IMR-90 (cell line): ENCODE data around the gene CRTC1. TPM values are rescaled to one million over a fixed set of nuclear protein-coding genes. Genes with fewer than 3 reads are reported as not detected.

Source experiments
- ATAC-seq: fragments of 200-7000 bp; cut with Tn5 transposase; 2 replicates; pipeline ENCODE4 v1.9.1; 2020; ENCODE audit warnings: low read depth, mild to moderate bottlenecking, moderate library complexity
- BruUV-seq: library from RNA; stranded (reverse); fragments of 400-500 nt; replicated peaks from 2 replicates; lab custom pipeline; 2021; lab: Mats Ljungman, UMichigan
- CTCF ChIA-PET: fragments of 300-600 bp; formaldehyde crosslinking; extraction: SDS; loops from one replicate; lab custom pipeline; 2021; ENCODE audit warnings: antibody characterized with exemption; lab: Yijun Ruan, JAX
- POLR2A ChIA-PET: fragments of 300-600 bp; sonication (Branson Sonifier 250); formaldehyde crosslinking; loops from one replicate; lab custom pipeline; 2022; ENCODE audit warnings: antibody characterized with exemption; ENCODE audit not compliant: unreplicated experiment; lab: Charles Lee
- DNase-seq: peaks from one replicate; pipeline ENCODE4 v3.0.0; 2013
- H2AFZ ChIP-seq: replicated peaks from 2 replicates; pipeline ENCODE3; 2013; ENCODE audit warnings: low read length, mild to moderate bottlenecking; ENCODE audit not compliant: poor library complexity
- H2AK5ac ChIP-seq: 2 replicates; pipeline ENCODE4 v1.6.1; 2013; ENCODE audit warnings: low read depth, low read length, inconsistent platforms
- H2AK9ac ChIP-seq: replicated peaks from 2 replicates; pipeline ENCODE3; 2013; ENCODE audit warnings: mild to moderate bottlenecking, low read depth, low read length, moderate library complexity; ENCODE audit not compliant: poor library complexity
- H2BK120ac ChIP-seq: 2 replicates; pipeline ENCODE4 v1.6.1; 2013; ENCODE audit warnings: low read depth, low read length, inconsistent platforms
- H2BK15ac ChIP-seq: 3 replicates; pipeline ENCODE4 v1.6.1; 2013; ENCODE audit warnings: low read depth, low read length, inconsistent platforms
- H2BK20ac ChIP-seq: 2 replicates; pipeline ENCODE4 v1.6.1; 2013; ENCODE audit warnings: low read depth, mild to moderate bottlenecking, inconsistent platforms, low read length, moderate library complexity
- H2BK5ac ChIP-seq: 2 replicates; pipeline ENCODE4 v1.6.1; 2013; ENCODE audit warnings: mild to moderate bottlenecking, low read depth, low read length, inconsistent platforms; ENCODE audit not compliant: poor library complexity, severe bottlenecking
- H3K14ac ChIP-seq: replicated peaks from 2 replicates; pipeline ENCODE4 v1.6.1; 2013; ENCODE audit warnings: low read depth, low read length, inconsistent platforms
- H3K18ac ChIP-seq: 2 replicates; pipeline ENCODE4 v1.6.1; 2013; ENCODE audit warnings: low read depth, low read length, control low read depth
- H3K23ac ChIP-seq: 2 replicates; pipeline ENCODE4 v1.6.1; 2013; ENCODE audit warnings: low read depth, low read length, inconsistent platforms
- H3K27ac ChIP-seq: 2 replicates; pipeline ENCODE4 v1.5.1; 2013; ENCODE audit warnings: mild to moderate bottlenecking, control low read depth, low read length; ENCODE audit not compliant: insufficient read depth
- H3K27me3 ChIP-seq: 2 replicates; pipeline ENCODE4 v1.6.1; 2013; ENCODE audit warnings: low read length; ENCODE audit not compliant: control insufficient read depth, insufficient read depth
- H3K36me3 ChIP-seq: 2 replicates; pipeline ENCODE4 v1.6.1; 2013; ENCODE audit warnings: low read length, mixed read lengths; ENCODE audit not compliant: control insufficient read depth, insufficient read depth
- H3K4ac ChIP-seq: 2 replicates; pipeline ENCODE4 v1.6.1; 2013; ENCODE audit warnings: low read depth, low read length, inconsistent platforms
- H3K4me1 ChIP-seq: 2 replicates; pipeline ENCODE4 v1.6.1; 2013; ENCODE audit warnings: low read length, mixed read lengths; ENCODE audit not compliant: control insufficient read depth, insufficient read depth
- H3K4me2 ChIP-seq: 2 replicates; pipeline ENCODE4 v1.6.1; 2013; ENCODE audit warnings: low read depth, mild to moderate bottlenecking, control low read depth, low read length, moderate library complexity
- H3K4me3 ChIP-seq: 2 replicates; pipeline ENCODE4 v1.5.1; 2013; ENCODE audit warnings: low read depth, mild to moderate bottlenecking, control low read depth, low read length, moderate library complexity; ENCODE audit not compliant: insufficient read depth
- H3K56ac ChIP-seq: 2 replicates; pipeline ENCODE4 v1.6.1; 2013; ENCODE audit warnings: low read length, inconsistent platforms; ENCODE audit not compliant: insufficient read depth; ENCODE audit errors: extremely low read depth
- H3K79me1 ChIP-seq, 2 experiments: 2 replicates each; pipeline ENCODE4 v1.6.1; 2013; ENCODE audit warnings: low read length in 2 of 2, inconsistent platforms in 1 of 2, low read depth in 1 of 2
- H3K9ac ChIP-seq: 2 replicates; pipeline ENCODE4 v1.6.1; 2013; ENCODE audit warnings: low read depth, low read length, control low read depth
- H3K9me1 ChIP-seq: 2 replicates; pipeline ENCODE4 v1.6.1; 2013; ENCODE audit warnings: low read length, inconsistent platforms; ENCODE audit not compliant: insufficient read depth
- H3K9me3 ChIP-seq: 2 replicates; pipeline ENCODE4 v1.6.1; 2013; ENCODE audit warnings: low read length; ENCODE audit not compliant: control insufficient read depth, insufficient read depth
- H4K20me1 ChIP-seq: 2 replicates; pipeline ENCODE4 v1.6.1; 2013; ENCODE audit warnings: low read length, inconsistent platforms; ENCODE audit not compliant: insufficient read depth
- H4K5ac ChIP-seq: 2 replicates; pipeline ENCODE4 v1.6.1; 2013; ENCODE audit warnings: mild to moderate bottlenecking, low read depth, low read length, control low read depth
- H4K8ac ChIP-seq, 2 experiments: 2 replicates each; pipeline ENCODE4 v1.6.1; 2013; ENCODE audit warnings: low read depth in 2 of 2, low read length in 2 of 2, control low read depth in 1 of 2, inconsistent platforms in 1 of 2
- H4K91ac ChIP-seq: 2 replicates; pipeline ENCODE4 v1.6.1; 2013; ENCODE audit warnings: low read depth, low read length, inconsistent platforms; ENCODE audit not compliant: insufficient read depth
- BHLHE40 ChIP-seq: fragments of 150-350 bp; IDR thresholded peaks from 2 replicates; pipeline ENCODE4 v1.6.1; 2016; ENCODE audit warnings: mild to moderate bottlenecking, low read depth, low read length
- CEBPB ChIP-seq: IDR thresholded peaks from 2 replicates; pipeline ENCODE4 v1.6.1; 2012; ENCODE audit warnings: low read depth, low read length, improper control_type of control experiment
- MAFK ChIP-seq: IDR thresholded peaks from 2 replicates; pipeline ENCODE4 v1.6.1; 2012; ENCODE audit warnings: low read depth, low read length, improper control_type of control experiment
- MAZ ChIP-seq: IDR thresholded peaks from 2 replicates; pipeline ENCODE4 v1.6.1; 2012; ENCODE audit warnings: low read depth, mild to moderate bottlenecking, low read length, improper control_type of control experiment, moderate library complexity, borderline replicate concordance
- MXI1 ChIP-seq: IDR thresholded peaks from 2 replicates; pipeline ENCODE4 v1.6.1; 2012; ENCODE audit warnings: low read depth, mild to moderate bottlenecking, low read length, moderate library complexity, borderline replicate concordance
- NFE2L2 ChIP-seq: fragments of 150-350 bp; IDR thresholded peaks from 2 replicates; pipeline ENCODE4 v1.6.1; 2016; ENCODE audit warnings: low read depth, mild to moderate bottlenecking, low read length
- RAD21 ChIP-seq: IDR thresholded peaks from 2 replicates; pipeline ENCODE4 v1.6.1; 2012; ENCODE audit warnings: low read length, improper control_type of control experiment
- RCOR1 ChIP-seq: IDR thresholded peaks from 2 replicates; pipeline ENCODE4 v1.6.1; 2012; ENCODE audit warnings: mild to moderate bottlenecking, low read length, improper control_type of control experiment; ENCODE audit not compliant: insufficient replicate concordance
- RFX5 ChIP-seq: IDR thresholded peaks from 2 replicates; pipeline ENCODE4 v1.8.0; 2012; ENCODE audit warnings: low read depth, mild to moderate bottlenecking, low read length, moderate library complexity
- SMC3 ChIP-seq: fragments of 150-350 bp; IDR thresholded peaks from 2 replicates; pipeline ENCODE4 v1.6.1; 2016; ENCODE audit warnings: low read depth, mild to moderate bottlenecking, antibody characterized with exemption, low read length, moderate library complexity
- WGBS, 2 experiments: methylation state at CpG; one replicate each; pipeline versions ENCODE4 v1.1.5 to v1.1.7; 2013; ENCODE audit warnings: missing lambda C conversion rate in 2 of 2; ENCODE audit not compliant: insufficient read length in 1 of 2; ENCODE audit errors: extremely low coverage in 2 of 2; 5-methylcytosine and 5-hydroxymethylcytosine counted together
- dilution Hi-C: fragments of 300-500 bp; cut with HindIII; formaldehyde crosslinking; loops from one replicate; pipeline ENCODE4 v1.14.3; 2018; ENCODE audit warnings: low sequenced_read_pairs; ENCODE audit not compliant: unreplicated experiment
- in situ Hi-C: fragments of 300-500 bp; cut with MboI; formaldehyde crosslinking; loops from 3 replicates; pipeline ENCODE4 v1.14.3; 2019; ENCODE audit warnings: low sequenced_read_pairs, inconsistent platforms, mixed read lengths
- intact Hi-C: fragments of 100-400 bp; cut with micrococcal nuclease; formaldehyde crosslinking; loops from 2 replicates; pipeline ENCODE4 v1.10.0; 2022
- polyA plus RNA-seq, 3 experiments: library from polyadenylated mRNA; depleted of rRNA; stranded (reverse); fragments of >200 nt; gene quantifications; 2 replicates each; pipeline ENCODE4 v1.2.3, GENCODE V29; 2012; ENCODE audit warnings: low replicate concordance in 1 of 3
- total RNA-seq: library from RNA; depleted of rRNA; stranded (reverse); fragments of >200 nt; gene quantifications from 2 replicates; pipeline ENCODE4 v1.2.3, GENCODE V29; 2012
- TF ChIP-seq, protein P1 (sequence below): fragments of 150-350 bp; IDR thresholded peaks from 2 replicates; pipeline ENCODE4 v1.6.1; 2016; ENCODE audit warnings: low read depth, mild to moderate bottlenecking, low read length, moderate library complexity, borderline replicate concordance

The CRTC1 gene
- total and polyA plus RNA-seq, 2 of the 4 experiments (the other 2 are of a cell fraction): 0.18 to 5.7 TPM

GRCh38 chr19:18817574-18817973 is 134.1 kb downstream of the CRTC1 start:
- intact Hi-C loops (no loop called here), in situ Hi-C loops (no loop called here), dilution Hi-C loops (no loop called here)
- Histone ChIP-seq H3K14ac (no peak overlapping the region), H2BK120ac (no peak overlapping the region), H4K91ac (no peak overlapping the region), H2AK5ac (no peak overlapping the region), H3K27ac (no peak overlapping the region), H3K27me3 (peaks cover 13% of the 10 kb centered on the region), H3K9ac (no peak overlapping the region), H2BK20ac (no peak overlapping the region), H3K56ac (no peak overlapping the region), H3K4me2 (no peak overlapping the region), H3K9me3 (no peaks in the 10 kb centered on the region), H4K8ac (no peak overlapping the region), H3K23ac (no peak overlapping the region), H2AK9ac (no peak overlapping the region), H3K79me1 (no peaks in the 10 kb centered on the region), H4K20me1 (no peaks in the 10 kb centered on the region), H4K5ac (no peak overlapping the region), H3K4ac (no peak overlapping the region), H3K9me1 (no peaks in the 10 kb centered on the region), H3K36me3 (no peaks in the 10 kb centered on the region), H2BK15ac (no peak overlapping the region), H3K4me3 (no peak overlapping the region), H2BK5ac (no peak overlapping the region), H2AFZ (no peak overlapping the region), H3K18ac (no peak overlapping the region), H3K4me1 (no peaks in the 10 kb centered on the region)
- CTCF ChIA-PET: no interaction called here
- no peak for DNase-seq
- WGBS, 2 experiments: 56% methylated on average over 2 of the region's 9 CpGs; no CpG with 5 or more reads in 1 of the 2 experiments
- POLR2A ChIA-PET: no interaction called here
- BruUV-seq: no TSS peak
- ATAC-seq: no peak
- TF ChIP-seq NFE2L2 (no peak), MAZ (no peak), RAD21 (no peak), MXI1 (no peak), MAFK (peak; percentile 48; the same call in 1 of the 2 replicates), SMC3 (no peak), BHLHE40 (no peak), CEBPB (peak; percentile 59), RCOR1 (no peak), RFX5 (no peak)
- TF ChIP-seq, protein P1, sequence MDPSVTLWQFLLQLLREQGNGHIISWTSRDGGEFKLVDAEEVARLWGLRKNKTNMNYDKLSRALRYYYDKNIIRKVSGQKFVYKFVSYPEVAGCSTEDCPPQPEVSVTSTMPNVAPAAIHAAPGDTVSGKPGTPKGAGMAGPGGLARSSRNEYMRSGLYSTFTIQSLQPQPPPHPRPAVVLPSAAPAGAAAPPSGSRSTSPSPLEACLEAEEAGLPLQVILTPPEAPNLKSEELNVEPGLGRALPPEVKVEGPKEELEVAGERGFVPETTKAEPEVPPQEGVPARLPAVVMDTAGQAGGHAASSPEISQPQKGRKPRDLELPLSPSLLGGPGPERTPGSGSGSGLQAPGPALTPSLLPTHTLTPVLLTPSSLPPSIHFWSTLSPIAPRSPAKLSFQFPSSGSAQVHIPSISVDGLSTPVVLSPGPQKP: no peak
